GM13977 (cell line): ENCODE data around the gene AVPR1B.

Experiments used
- DNase-seq: peaks from one replicate; pipeline ENCODE4 v3.0.0; 2012; ENCODE audit warnings: low spot score
- CTCF ChIP-seq: IDR thresholded peaks from 2 replicates; pipeline ENCODE4 v1.5.1; 2012; ENCODE audit warnings: mild to moderate bottlenecking, control low read depth; ENCODE audit not compliant: insufficient read depth; ENCODE audit errors: extremely low read depth, missing control alignments
- in situ Hi-C: fragments of 300-500 bp; cut with MboI; formaldehyde crosslinking; loops from one replicate; pipeline ENCODE4 v1.12.0; 2022; ENCODE audit warnings: low sequenced_read_pairs, low pct_unique_long_range_greater_than_20kb, mixed read lengths, inconsistent platforms; ENCODE audit not compliant: unreplicated experiment

AVPR1B gene, protein sequence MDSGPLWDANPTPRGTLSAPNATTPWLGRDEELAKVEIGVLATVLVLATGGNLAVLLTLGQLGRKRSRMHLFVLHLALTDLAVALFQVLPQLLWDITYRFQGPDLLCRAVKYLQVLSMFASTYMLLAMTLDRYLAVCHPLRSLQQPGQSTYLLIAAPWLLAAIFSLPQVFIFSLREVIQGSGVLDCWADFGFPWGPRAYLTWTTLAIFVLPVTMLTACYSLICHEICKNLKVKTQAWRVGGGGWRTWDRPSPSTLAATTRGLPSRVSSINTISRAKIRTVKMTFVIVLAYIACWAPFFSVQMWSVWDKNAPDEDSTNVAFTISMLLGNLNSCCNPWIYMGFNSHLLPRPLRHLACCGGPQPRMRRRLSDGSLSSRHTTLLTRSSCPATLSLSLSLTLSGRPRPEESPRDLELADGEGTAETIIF

DNA sequence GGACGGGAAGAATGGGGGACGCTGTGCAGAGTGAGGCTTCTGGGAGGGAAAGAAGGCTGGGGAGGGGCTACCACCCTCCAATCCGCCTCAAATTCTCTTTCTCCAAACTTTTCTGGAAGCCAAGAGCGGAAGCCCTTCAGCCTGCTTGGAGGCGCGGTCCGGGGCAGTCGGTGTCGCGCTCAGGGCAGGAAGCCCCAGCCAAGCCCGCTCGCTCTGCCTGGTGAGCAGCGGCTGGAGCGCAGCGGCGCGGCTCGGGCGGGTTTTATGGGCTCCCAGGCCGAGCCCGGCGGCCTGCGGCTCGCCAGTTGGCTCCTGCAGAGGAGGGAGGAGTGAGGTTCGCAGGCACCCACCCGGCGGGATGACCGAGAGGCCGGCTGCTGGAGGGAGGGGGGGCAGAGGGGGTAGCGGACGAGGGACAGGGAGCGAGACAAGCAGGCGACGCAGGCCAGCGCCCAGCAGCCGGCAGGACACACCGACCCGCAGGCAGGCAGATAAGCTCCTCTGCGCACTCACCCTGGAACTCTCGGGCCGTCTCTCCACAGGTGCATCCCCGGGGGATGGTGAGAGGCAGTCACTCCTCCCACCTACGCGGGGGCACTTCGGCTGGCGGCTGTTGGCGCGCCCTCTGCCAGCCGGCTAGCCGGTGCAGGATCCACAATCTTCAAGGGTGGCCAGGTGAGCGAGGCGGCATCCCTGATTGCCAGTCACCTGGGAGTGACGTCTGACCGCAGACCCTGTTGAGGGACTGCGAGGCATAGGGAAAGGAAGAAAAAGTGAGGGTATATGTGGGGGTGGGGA lies at the start of gene AVPR1B:
Gene AVPR1B, minus strand, starts transcription at position 238 of the 798 bp plus-strand sequence. CDS start 498 bp downstream, outside the sequence.
- in situ Hi-C loops: loop anchor here (25.0 kb wide), 1 partner anchor 330 kb away; the partner anchor contains the start of gene RAB29
- no peak for DNase-seq
- no peak for TF ChIP-seq CTCF

DNA sequence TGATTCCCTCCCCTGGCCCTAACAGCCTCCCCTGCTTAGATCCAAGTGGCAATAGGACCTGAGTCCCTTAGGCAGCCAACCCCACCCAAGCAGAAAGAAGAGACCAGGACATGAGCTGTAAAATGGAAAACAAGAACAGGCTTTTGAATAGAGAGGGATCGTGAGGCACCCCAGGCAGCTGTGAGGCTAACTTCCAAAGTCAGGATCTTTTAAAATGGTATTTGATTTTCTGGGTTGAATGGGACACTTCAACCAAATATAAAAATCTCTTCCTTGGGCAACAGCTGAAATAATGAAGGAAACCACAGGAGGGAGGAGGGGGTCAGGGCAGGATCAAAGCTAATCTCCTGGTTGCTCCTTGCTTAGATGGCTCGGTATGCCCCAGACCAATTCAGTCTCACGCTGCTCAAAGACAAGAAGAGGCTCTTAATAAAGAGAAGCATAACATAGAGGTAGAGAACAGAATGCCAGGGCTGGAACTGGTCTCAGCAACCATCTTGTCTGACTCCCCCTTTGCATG lies 28.6 kb upstream of the AVPR1B start:
- in situ Hi-C loops: no loop called here
- no peak for DNase-seq

GRCh38 chr1:206144605-206145004 lies 27.4 kb upstream of the AVPR1B start:
- in situ Hi-C loops: no loop called here
- DNase-seq: no peak
- TF ChIP-seq CTCF: no peak

More for the DNA sequence above, 28.6 kb upstream of the AVPR1B start:
- no peak for TF ChIP-seq CTCF

DNA sequence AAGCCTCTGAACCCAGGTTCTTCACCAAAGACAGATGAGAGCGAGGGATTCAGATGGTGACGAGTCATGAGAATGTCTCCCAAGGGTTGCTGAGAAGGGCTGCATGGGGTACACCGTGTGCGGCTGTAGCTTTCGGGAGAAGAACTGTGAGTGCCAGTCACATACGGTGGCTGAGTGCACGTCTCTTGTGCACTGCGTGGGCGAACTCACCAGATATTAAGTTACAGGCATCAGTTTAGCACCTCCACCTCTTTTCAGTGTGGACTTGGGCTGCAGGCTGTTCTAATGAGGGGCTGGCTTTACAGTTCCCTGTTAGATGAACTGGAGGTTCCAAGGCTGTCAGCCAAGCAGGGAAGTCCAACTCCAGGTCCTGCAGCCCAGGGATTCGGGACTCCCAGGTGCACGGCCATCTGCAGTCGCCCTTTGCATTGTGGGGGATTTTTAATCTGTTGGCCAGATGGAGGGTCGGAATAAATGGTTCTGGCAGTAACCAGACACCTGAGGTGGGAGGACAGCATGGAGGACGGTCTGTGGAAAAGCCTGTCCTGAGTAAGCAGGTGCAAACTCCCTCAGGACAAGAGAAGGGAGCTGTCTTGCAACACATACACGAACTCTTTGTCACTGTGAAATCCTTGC lies 26.5 kb upstream of the AVPR1B start:
- DNase-seq: no peak
- in situ Hi-C loops: no loop called here
- no peak for TF ChIP-seq CTCF

- no peak for DNase-seq
- in situ Hi-C loops: no loop called here
- TF ChIP-seq CTCF: no peak
These were observed 25.6 kb upstream of the AVPR1B start for GRCh38 chr1:206142770-206143169.

GRCh38 chr1:206142011-206142410 lies 24.8 kb upstream of the AVPR1B start:
- in situ Hi-C loops: no loop called here
- DNase-seq: no peak
- no peak for TF ChIP-seq CTCF
